AG04449 (cell line): Measurements from ENCODE around the gene BRIP1.
"Not testable (repeated sequence)": the region's sequence is repeated elsewhere in the genome, so short reads cannot be mapped to it uniquely, and the experiment has no call there.

Experiments
- CTCF ChIA-PET: fragments of 350-600 bp; formaldehyde crosslinking; extraction: SDS; loops from one replicate; lab custom pipeline; 2021; ENCODE audit warnings: antibody characterized with exemption; lab: Yijun Ruan, JAX
- POLR2A ChIA-PET: fragments of 400-600, 350-600 bp; formaldehyde crosslinking; extraction: SDS; loops from one replicate; lab custom pipeline; 2020; ENCODE audit warnings: antibody characterized with exemption, inconsistent platforms; lab: Yijun Ruan, JAX
- DNase-seq: peaks from one replicate; pipeline ENCODE4 v3.0.0-alpha.2; 2010; ENCODE audit warnings: low read depth, low spot score
- H3K4me3 ChIP-seq: 2 replicates; pipeline ENCODE4 v1.5.1; 2011; ENCODE audit warnings: low read depth, mild to moderate bottlenecking, control low read depth, low read length
- TF ChIP-seq, protein P1 (sequence below): IDR thresholded peaks from one replicate; pipeline ENCODE4 v1.5.1; 2011; ENCODE audit warnings: mild to moderate bottlenecking, moderate library complexity, low read length, control low read depth, inconsistent platforms; ENCODE audit not compliant: insufficient read depth; ENCODE audit errors: missing control alignments

BRIP1 gene

DNA sequence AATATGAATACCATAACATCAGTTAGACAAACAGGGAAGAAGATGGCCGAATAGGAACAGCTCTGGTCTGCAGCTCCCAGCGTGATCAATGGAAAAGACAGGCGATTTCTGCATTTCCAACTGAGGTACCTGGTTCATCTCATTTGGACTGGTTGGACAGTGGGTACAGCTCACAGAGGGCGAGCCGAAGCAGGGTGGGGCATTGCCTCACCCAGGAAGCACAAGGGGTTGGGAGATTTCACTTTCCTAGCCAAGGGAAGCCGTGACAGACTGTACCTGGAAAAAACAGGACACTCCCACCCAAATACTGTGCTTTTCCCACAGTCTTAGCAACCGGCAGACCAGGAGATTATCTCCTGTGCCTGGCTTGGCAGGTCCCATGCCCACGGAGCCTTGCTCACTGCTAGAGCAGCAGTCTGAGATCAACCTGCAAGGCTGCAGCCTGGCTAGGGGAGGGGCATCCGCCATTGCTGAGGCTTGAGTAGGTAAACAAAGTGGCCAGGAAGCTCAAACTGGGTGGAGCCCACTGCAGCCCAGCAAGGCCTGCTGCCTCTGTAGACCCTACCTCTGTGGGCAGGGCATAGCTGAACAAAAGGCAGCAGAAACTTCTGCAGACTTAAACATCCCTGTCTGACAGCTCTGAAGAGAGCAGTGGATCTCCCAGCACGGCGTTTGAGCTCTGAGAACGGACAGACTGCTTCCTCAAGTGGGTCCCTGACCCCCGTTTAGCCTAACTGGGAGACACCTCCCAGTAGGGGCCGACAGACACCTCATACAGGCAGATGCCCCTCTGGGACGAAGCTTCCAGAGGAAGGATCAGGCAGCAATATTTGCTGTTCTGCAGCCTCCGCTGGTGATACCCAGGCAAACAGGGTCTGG lies 190.1 kb downstream of the BRIP1 start:
- CTCF ChIA-PET: interaction anchor here (1.1 kb wide), 1 partner anchor 23 kb away, joined by 4 read pairs; no protein-coding TSS in a partner anchor
- DNase-seq: not testable (repeated sequence)

DNA sequence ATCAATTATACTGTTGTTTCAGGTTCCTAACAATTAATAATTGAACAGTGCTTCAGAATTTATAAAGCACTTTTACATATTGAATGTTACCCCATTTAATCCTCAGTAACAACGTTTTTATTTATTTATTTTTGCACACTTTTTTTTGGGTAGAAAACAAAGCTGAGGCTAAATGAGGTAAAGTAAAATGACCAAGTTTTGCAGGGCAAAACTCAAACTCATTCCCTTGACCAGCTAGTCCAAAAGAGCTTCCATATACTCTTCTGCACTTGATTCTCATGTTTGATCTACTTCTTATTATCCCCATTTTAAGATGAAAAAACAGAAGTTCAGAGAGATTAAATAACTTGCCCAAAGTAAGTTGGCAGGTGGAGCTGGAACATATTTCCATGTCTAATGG lies 191.2 kb downstream of the BRIP1 start:
- POLR2A ChIA-PET: no interaction called here
- CTCF ChIA-PET: interaction anchor here (1.1 to 1.2 kb wide), 2 partner anchors 13 to 22 kb away, joined by 3 to 4 read pairs; no protein-coding TSS in a partner anchor
- no peak for DNase-seq
- no peak overlapping the region for H3K4me3 ChIP-seq
- TF ChIP-seq, protein P1, sequence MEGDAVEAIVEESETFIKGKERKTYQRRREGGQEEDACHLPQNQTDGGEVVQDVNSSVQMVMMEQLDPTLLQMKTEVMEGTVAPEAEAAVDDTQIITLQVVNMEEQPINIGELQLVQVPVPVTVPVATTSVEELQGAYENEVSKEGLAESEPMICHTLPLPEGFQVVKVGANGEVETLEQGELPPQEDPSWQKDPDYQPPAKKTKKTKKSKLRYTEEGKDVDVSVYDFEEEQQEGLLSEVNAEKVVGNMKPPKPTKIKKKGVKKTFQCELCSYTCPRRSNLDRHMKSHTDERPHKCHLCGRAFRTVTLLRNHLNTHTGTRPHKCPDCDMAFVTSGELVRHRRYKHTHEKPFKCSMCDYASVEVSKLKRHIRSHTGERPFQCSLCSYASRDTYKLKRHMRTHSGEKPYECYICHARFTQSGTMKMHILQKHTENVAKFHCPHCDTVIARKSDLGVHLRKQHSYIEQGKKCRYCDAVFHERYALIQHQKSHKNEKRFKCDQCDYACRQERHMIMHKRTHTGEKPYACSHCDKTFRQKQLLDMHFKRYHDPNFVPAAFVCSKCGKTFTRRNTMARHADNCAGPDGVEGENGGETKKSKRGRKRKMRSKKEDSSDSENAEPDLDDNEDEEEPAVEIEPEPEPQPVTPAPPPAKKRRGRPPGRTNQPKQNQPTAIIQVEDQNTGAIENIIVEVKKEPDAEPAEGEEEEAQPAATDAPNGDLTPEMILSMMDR: no peak

More for the DNA sequence above, 190.1 kb downstream of the BRIP1 start:
- H3K4me3 ChIP-seq, POLR2A ChIA-PET: not testable (repeated sequence)

DNA sequence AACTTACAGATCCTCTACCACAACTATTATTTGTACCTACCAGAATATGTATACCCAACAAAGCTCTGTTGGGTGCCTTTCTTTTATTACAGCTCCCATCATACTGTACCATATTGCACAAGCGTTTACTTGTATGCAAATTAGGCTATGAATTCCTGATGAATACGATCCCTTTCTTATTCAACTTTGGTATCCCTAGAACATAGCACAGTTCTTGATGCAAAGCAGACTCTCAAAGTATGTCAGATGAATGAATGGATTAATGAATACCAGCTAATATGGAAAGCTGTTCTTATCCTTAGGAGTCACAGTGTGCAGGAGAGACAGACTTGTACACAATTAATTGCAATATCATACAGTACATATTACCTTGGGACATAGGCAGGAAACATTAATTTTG lies 192.6 kb downstream of the BRIP1 start:
- ChIA-PET CTCF (no interaction called here), POLR2A (no interaction called here)

DNA sequence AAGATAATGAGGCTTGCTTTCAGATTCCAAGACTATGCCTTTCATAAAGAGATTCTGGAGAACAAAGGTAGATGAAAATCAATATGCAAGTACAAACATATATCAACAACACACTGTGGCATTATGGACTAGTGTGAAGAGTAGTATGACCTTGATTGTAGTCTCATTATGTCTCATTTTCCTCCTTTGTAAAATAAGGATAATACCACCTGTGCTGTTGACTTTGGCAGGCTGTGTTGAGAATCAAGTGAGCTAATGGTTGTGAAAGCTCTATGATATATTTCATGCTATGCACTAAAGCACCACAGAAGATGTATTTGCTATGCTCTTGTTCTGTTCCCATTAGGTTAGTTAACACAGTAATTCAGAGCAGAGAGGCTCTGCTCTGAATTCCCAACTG lies 193.8 kb downstream of the BRIP1 start:
- POLR2A ChIA-PET: no interaction called here
- TF ChIP-seq, protein P1: no peak
- CTCF ChIA-PET: no interaction called here
- DNase-seq: no peak
- no peak overlapping the region for H3K4me3 ChIP-seq

More for the DNA sequence above, 192.6 kb downstream of the BRIP1 start:
- TF ChIP-seq, protein P1: no peak
- no peak overlapping the region for H3K4me3 ChIP-seq
- no peak for DNase-seq

DNA sequence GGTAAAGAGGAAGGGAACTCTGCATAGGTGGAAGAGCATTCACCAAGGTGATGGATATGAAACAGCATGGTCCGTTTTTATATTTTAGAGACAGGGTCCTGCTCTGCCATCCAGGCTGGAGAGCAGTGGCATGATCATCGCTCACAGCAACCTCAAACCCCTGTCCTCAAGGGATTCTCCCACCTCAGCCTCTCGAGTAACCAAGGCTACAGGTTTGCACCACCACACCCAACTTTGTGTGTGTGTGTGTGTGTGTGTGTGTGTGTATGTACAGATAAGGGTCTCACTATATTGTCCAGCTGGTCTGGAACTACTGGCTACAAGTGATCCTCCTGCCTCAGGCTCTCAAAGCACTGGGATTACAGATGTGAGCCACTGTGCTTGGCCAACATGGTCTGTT lies 194.8 kb downstream of the BRIP1 start:
- DNase-seq: no peak
- TF ChIP-seq, protein P1: no peak
- ChIA-PET CTCF (no interaction called here), POLR2A (no interaction called here)
- H3K4me3 ChIP-seq: no peak overlapping the region

DNA sequence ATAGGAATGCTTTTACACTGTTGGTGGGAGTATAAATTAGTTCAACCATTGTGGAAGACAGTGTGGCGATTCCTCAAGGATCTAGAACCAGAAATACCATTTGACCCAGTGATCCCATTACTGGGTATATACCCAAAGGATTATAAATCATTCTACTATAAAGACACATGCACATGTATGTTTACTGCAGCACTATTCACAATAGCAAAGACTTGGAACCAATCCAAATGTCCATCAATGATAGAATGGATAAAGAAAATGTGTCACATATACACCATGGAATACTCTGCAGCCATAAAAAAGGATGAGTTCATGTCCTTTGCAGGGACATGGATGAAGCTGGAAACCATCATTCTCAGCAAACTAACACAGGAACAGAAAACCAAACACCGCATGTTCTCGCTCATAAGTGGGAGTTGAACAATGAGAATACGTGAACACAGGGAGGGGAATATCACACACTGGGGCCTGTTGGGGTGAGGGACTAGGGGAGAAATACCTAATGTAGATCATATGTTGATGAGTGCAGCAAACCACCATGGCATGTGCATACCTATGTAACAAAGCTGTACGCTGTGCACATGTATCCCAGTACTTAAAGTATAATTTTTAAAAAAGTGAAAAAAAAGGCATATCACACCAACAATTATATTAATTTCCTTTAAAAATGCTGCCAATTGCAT lies 196.8 kb downstream of the BRIP1 start:
- CTCF ChIA-PET, DNase-seq, H3K4me3 ChIP-seq, POLR2A ChIA-PET: not testable (repeated sequence)

DNA sequence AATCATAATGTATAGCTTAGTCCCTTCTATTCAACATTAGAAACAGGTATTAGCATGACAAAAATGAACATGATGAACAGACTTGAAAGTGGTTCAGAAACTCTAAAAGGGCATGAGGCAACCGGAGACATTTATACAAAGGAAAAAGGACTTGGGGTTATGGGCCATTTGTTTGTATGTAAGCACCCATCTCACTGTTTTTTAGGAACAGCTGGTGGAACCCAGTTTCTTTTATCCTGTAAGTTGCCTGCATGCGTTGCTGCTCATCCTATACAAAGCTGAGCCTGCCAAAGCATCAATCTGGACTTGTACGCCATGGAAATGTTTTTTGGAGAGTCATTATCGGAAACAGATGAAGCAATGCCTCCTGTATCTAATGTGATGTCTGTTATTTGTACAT lies 200.0 kb downstream of the BRIP1 start:
- TF ChIP-seq, protein P1: no peak
- no peak overlapping the region for H3K4me3 ChIP-seq
- DNase-seq: no peak
- ChIA-PET POLR2A (no interaction called here), CTCF (no interaction called here)
